ENCODE results near the gene ADAM10. TPM values are rescaled to one million over a fixed set of nuclear protein-coding genes. Genes with fewer than 3 reads are reported as not detected.

ADAM10 gene
- total RNA-seq, 4 donors from 2014 or later, result 51.6 to 111 (median 63.3) TPM

DNA sequence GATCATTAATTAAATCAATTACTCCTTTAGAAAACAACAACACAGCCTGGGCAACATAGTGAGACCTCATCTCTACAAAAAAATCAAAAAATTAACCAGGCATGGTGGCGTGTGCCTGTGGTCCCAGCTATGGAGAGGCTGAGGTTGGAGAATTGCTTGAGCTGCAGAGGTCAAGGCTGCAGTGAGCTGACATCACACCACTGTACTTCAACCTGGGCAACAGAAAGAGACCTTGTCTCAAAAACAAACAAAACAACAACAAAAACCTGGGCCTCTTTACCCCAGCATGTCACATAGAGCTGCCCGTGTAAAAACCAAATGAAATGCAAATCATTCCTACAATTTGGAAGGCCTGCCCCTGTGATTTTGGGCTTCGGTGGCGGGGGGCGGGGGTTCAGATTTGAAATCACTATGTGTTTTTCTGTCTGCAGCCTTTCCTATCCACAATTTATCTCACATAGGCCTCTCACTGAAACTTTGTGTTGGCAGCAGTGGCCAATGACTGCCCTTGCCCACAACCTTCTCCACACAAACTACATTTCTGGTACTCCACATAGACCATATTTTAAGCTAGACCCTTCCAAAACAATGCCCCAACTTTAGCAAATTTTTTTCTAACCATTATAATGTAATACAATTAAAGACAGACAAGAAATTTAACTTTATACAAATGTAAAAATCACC is 6.5 kb downstream of the ADAM10 start:
- TF ChIP-seq, protein P1, sequence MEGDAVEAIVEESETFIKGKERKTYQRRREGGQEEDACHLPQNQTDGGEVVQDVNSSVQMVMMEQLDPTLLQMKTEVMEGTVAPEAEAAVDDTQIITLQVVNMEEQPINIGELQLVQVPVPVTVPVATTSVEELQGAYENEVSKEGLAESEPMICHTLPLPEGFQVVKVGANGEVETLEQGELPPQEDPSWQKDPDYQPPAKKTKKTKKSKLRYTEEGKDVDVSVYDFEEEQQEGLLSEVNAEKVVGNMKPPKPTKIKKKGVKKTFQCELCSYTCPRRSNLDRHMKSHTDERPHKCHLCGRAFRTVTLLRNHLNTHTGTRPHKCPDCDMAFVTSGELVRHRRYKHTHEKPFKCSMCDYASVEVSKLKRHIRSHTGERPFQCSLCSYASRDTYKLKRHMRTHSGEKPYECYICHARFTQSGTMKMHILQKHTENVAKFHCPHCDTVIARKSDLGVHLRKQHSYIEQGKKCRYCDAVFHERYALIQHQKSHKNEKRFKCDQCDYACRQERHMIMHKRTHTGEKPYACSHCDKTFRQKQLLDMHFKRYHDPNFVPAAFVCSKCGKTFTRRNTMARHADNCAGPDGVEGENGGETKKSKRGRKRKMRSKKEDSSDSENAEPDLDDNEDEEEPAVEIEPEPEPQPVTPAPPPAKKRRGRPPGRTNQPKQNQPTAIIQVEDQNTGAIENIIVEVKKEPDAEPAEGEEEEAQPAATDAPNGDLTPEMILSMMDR (IDR thresholded peaks at IDR 0.05), result no peak
- ATAC-seq (ENCODE audit: low FRiP score), result no peak
- DNase-seq (ENCODE audit: low spot score), result no peak

DNA sequence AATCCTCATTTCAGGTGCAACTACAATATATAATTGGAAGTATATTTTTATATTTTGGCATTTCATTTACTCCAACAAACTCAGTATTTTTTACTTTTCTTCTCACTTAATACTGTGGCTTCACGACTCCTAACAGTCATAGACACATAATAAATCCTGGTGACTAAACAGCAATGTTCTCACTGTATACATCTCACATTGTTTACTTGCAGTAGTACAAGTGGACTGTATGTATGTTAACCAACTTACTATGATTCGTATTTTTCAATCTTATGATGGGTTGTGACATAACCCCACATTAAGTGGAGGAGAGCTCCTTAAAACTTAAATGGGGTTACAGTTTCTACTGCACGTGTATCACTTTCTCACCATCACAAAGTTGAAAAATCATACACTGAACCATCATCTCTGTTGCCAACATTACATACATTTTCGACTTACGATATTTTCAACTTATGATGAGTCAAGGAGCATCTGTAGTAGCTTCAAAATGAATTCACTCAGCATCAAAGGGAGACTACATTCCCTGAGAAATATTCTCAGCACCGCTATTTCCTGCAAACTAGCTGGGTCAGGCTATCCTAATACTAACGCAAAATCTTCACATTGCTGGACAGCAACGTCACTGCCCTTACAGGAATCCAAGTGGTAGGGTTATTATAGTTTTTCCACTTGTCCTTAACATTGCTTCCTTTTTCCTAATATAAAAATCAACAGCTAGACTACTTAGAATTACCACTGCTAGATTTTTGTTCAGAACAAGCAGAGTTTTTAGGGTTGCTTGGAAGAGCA is 7.3 kb downstream of the ADAM10 start:
- ATAC-seq (ENCODE audit: low FRiP score), result peak; percentile 43
- DNase-seq (ENCODE audit: low spot score), result no peak
- TF ChIP-seq, protein P1 (IDR thresholded peaks at IDR 0.05), result no peak

DNA sequence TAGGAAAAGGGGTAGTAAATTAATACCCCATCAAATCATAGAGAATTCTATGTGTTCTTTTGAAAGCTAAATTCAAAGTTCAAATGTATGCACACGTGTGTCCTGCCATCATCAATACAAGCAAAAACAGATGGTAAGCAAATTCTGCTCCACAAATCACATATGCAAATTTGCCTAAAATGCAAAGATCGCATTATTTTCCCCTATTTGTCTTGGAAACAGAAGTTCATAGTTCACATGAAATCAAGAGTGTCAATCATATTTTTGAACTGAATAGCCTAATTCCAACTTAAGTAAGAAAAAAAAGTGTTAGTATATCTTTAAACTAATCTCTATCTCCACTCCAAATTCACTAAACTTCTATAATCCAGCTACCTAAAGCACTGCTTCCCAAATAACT is 8.5 kb downstream of the ADAM10 start:
- DNase-seq (ENCODE audit: low spot score), result no peak
- no peak for ATAC-seq (ENCODE audit: low FRiP score)
- TF ChIP-seq, protein P1 (IDR thresholded peaks at IDR 0.05), result no peak

DNA sequence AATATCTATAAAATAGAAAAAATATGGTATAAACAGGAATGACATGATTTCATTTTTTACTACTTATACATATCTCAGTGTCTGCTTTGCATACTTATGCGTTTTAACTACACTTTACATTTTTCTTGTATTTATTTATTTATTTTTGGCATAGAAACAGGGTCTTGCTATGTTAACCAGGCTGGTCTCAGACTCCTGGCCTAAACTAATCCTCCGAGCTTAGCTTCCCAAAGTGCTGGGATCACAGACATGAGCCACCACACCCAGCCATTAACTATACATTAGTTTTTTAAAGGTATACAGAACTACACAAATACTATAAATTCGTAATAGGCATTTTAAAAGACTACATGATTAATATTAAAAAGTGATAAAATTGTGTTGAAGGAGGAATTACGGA is 9.1 kb downstream of the ADAM10 start:
- DNase-seq (ENCODE audit: low spot score) (no peak), ATAC-seq (ENCODE audit: low FRiP score) (no peak)
- TF ChIP-seq, protein P1 (IDR thresholded peaks at IDR 0.05), result no peak

DNA sequence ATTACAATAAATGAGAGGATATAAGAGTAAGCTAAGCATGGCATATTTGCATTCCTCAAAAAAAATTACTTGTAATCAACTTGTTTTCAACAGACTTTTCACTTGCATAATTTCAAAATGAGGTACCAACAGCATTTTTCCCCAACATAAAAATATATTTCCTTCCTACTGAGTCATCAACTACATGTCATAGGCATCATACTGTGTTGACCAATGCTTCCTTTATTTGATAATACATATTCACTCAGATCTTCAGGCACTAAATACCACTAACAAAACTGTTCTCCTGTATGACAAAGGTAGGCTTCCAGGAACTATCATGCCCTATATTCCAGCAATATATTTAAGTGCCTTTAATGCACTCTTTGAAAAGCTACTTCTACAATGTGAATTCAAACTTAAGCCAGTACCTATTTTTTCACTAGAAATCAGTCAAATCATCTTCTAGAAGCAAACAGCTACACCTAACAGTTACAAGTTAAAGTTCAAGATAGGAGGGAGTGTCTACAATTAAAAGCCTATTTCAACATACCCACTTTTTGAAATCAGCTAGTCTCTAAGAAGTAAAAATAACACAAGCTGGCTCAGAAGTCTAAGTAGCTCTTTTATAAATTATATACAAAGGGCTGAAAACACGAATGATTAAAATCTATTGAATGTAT is 11.3 kb downstream of the ADAM10 start:
- TF ChIP-seq, protein P1 (IDR thresholded peaks at IDR 0.05), result no peak
- DNase-seq (ENCODE audit: low spot score) (no peak), ATAC-seq (ENCODE audit: low FRiP score) (peak; percentile 81)

DNA sequence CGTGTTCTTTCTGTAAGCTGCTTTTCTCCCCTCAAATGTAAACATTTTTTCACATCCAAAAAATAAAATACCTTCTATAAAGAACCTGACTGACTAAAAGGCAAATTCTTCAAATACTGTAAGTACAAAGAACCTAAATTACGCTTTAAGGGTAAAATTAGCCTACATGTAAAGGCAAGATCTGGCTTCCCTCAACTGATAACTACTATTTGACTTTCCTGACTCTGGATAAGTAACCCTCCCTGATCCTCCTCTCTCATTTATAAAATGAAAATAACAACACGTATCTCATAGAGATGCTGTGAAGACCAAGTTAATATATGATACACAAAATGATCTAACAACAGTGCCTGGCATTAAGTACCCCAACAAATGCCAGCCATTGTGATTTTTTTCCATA is 12.2 kb downstream of the ADAM10 start:
- ATAC-seq (ENCODE audit: low FRiP score) (no peak), DNase-seq (ENCODE audit: low spot score) (no peak)
- TF ChIP-seq, protein P1 (IDR thresholded peaks at IDR 0.05), result no peak
